Measurements from ENCODE around the gene RABEPK.

The RABEPK gene

DNA sequence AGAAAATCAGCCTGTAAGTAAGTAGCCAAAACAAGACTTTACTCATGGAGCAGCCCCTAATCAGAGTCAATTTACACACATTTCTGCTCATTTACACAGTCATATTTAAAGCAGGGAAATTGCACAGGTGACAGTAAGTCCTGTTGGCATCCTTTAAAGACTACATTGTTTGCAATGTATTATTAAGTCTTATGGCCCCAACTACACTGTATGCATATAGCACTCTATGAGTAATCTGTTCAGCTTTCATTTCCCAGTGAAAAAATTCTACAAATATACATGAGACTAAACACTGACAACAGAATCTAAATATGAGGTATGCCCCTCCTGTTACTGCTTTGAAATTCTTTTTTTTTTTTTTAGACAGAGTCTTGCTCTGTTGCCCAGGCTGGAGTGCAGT, 30.4 kb upstream of the RABEPK start:
- TF ChIP-seq, protein P1, sequence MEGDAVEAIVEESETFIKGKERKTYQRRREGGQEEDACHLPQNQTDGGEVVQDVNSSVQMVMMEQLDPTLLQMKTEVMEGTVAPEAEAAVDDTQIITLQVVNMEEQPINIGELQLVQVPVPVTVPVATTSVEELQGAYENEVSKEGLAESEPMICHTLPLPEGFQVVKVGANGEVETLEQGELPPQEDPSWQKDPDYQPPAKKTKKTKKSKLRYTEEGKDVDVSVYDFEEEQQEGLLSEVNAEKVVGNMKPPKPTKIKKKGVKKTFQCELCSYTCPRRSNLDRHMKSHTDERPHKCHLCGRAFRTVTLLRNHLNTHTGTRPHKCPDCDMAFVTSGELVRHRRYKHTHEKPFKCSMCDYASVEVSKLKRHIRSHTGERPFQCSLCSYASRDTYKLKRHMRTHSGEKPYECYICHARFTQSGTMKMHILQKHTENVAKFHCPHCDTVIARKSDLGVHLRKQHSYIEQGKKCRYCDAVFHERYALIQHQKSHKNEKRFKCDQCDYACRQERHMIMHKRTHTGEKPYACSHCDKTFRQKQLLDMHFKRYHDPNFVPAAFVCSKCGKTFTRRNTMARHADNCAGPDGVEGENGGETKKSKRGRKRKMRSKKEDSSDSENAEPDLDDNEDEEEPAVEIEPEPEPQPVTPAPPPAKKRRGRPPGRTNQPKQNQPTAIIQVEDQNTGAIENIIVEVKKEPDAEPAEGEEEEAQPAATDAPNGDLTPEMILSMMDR (IDR thresholded peaks at IDR 0.05), result no peak

DNA sequence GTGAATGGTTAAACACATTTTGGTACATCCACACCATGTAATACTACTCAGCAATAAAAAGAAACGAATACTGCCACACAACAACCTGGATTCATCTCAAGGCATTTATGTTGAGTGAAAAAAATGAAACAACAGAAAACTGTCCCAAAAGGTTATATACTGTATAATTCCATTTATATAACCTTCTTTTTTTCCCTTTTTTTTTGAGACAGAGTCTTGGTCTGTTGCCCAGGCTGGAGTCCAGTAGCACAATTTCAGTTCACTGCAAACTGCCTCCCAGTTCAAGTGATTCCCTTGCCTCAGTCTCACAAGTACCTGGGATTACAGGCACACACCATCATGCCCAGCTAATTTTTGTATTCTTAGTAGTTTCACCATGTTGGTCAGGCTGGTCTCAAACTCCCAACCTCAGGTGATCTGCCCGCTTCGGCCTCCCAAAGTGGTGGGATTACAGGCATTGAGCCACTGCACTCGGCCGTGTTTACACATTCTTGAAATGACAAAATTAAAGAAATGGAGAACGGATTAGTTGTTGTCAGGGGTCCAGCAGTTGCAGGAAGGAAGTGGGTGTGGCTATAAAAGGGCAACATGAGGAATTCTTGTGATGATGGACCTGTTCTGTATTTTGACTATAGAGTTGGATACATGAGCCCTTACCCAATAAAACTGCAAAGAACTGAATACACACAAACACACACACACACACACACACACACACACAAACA, 28.1 kb upstream of the RABEPK start:
- TF ChIP-seq, protein P1 (IDR thresholded peaks at IDR 0.05), result no peak

DNA sequence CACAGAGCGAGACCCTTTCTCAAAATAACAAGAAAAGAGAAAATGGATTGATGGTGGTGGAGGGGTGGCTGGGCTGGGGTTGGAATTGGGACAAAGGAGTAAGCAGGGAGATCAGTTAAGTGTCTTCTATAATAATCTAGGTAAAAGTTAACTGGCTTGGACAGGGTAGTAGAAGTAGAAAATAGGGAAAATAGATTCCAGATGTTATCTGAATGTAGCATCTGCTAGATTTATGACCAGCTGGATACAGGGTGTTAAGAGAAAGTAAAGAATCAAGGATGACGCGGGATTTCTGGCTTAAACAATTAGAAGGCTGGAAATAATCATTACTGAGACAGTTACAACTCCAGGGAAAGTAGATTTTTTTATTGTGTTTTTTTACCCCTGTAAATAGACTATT, 23.7 kb upstream of the RABEPK start:
- TF ChIP-seq, protein P1 (IDR thresholded peaks at IDR 0.05), result no peak

DNA sequence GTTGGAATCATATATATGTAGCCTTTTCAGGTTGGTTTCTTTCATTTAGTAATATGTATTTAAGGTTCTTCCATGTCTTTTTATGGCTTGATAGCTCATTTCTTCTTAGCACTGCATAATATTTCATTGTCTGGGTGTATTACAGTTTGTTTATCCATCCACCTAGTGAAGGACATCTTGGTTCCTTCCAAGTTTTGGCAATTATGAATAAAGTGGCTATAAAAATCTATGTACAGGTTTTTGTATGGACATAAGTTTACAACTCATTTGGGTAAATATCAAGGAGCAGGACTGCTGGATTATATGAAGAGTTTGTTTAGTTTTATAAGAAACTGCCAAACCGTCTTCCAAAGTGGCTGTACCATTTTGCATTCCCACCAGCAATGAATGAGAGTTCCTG, 22.5 kb upstream of the RABEPK start:
- TF ChIP-seq, protein P1 (IDR thresholded peaks at IDR 0.05), result no peak

DNA sequence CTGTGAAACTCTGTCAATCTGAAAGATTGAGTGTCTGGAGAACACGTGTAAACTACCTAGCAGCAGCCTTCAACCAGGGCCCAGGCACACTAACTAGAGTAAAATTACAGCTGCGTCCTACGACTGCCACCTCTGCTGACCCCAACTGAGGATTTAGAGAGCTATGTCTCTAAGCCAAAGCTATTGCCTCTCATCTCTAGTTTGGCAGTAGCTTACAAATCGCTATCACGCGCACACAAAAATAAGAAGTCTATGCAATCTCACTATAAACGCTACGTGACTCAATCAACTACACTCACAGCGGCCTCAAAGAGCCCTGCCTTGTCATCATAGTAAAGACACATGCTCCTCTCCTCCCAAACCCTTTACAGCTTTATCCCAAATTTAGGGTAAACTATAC, 19.5 kb upstream of the RABEPK start:
- TF ChIP-seq, protein P1 (IDR thresholded peaks at IDR 0.05), result no peak

DNA sequence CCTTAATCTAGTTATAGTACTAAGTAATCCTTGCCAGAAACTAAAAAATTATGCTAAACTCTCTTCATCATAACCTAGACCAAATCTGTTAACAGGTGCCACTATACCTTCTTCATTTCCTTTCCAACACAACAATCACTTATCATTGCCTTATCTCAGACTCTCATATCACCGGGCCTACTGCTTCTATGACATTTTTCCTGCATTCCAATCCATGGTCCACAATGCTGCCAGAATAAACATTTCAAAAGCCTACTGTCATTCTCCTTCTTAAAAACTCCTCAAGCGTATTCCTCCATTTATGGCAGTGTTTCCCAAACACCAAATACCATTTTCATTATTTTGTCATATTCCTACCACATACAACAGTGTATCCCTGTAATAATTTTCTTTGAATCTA, 17.3 kb upstream of the RABEPK start:
- TF ChIP-seq, protein P1 (IDR thresholded peaks at IDR 0.05), result no peak

DNA sequence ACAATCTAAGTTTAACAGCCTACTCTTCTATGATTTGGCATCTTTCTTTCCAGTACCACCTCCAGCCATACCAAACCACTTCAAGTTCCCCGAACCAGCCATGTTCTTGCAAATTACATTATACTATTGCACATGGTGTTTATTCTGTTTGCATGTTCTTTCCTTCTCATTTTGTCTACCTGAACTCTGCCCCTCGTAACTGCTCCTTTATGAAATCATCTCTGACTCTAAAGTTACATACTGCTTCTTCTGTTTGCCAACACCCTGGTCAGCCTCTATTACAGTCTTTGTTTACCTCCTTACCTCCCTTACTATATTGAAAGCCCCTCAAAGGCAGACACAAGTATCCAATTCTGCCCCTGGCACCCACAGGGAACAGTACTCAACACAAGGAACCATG, 16.8 kb upstream of the RABEPK start:
- TF ChIP-seq, protein P1 (IDR thresholded peaks at IDR 0.05), result no peak

DNA sequence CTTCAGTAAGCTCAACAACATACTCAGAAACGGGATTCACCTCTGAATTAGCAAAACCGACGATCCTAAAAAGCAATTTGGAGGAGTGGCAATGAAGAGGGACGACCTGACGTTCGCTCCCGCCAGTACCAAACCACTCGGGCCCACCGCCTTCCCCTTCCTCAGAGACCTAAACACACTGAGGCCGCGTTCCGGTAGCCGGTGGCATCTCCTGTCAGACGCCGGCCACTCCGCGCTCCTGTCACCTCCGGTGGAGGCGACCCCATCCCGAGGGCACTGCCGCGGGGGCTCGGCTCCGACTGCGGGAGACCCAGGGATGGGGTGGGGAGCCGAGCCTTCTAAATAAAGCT, 11.4 kb upstream of the RABEPK start:
- TF ChIP-seq, protein P1 (IDR thresholded peaks at IDR 0.05), result no peak

Data from LNCAP (cell line).